Osteocyte (in vitro differentiated cells): ENCODE results near the gene DNAJC5G. TPM values are rescaled to one million over a fixed set of nuclear protein-coding genes. Genes with fewer than 3 reads are reported as not detected.
A peak's percentile ranks its signal among the peaks of the same experiment; 100 is the strongest.

ENCODE experiments used
- DNase-seq: peaks from one replicate; pipeline ENCODE4 v3.0.0; 2021; ENCODE audit warnings: mixed read lengths; ENCODE audit not compliant: unreplicated experiment; ENCODE audit errors: extremely low spot score
- H3K27ac Mint-ChIP-seq: one replicate; pipeline ENCODE4 v1.8.0; 2021; ENCODE audit warnings: mild to moderate bottlenecking, mixed read lengths; ENCODE audit not compliant: unreplicated experiment
- H3K27me3 Mint-ChIP-seq: one replicate; pipeline ENCODE4 v1.8.0; 2021; ENCODE audit warnings: mixed read lengths; ENCODE audit not compliant: unreplicated experiment
- H3K36me3 Mint-ChIP-seq: one replicate; pipeline ENCODE4 v1.8.0; 2021; ENCODE audit warnings: mixed read lengths; ENCODE audit not compliant: unreplicated experiment
- H3K4me1 Mint-ChIP-seq: one replicate; pipeline ENCODE4 v1.8.0; 2021; ENCODE audit warnings: mixed read lengths; ENCODE audit not compliant: unreplicated experiment
- H3K4me3 Mint-ChIP-seq: one replicate; pipeline ENCODE4 v1.8.0; 2021; ENCODE audit warnings: mild to moderate bottlenecking, moderate library complexity, mixed read lengths; ENCODE audit not compliant: unreplicated experiment
- H3K9me3 Mint-ChIP-seq: one replicate; pipeline ENCODE4 v1.8.0; 2021; ENCODE audit warnings: mixed read lengths; ENCODE audit not compliant: unreplicated experiment
- total RNA-seq: library from RNA; stranded (reverse); gene quantifications from 2 replicates; pipeline ENCODE4 v1.2.1, GENCODE V29; 2021
- TF ChIP-seq, protein P1 (sequence below): fragments of 200-600 bp; sonication (generic); IDR thresholded peaks from 2 replicates; pipeline ENCODE4 v1.5.0; 2021; ENCODE audit warnings: antibody characterized with exemption, mild to moderate bottlenecking, moderate library complexity

The DNAJC5G gene
- total RNA-seq, 1 donor from 2014 or later = not detected

- no peak overlapping the region for H3K27ac Mint-ChIP-seq
- no peak for DNase-seq
- peaks cover 40% of the 10 kb centered on the region for H3K27me3 Mint-ChIP-seq
- H3K36me3 Mint-ChIP-seq = no peaks in the 10 kb centered on the region
- H3K4me1 Mint-ChIP-seq = peaks cover 13% of the 10 kb centered on the region
- H3K4me3 Mint-ChIP-seq = no peak overlapping the region
- TF ChIP-seq, protein P1, sequence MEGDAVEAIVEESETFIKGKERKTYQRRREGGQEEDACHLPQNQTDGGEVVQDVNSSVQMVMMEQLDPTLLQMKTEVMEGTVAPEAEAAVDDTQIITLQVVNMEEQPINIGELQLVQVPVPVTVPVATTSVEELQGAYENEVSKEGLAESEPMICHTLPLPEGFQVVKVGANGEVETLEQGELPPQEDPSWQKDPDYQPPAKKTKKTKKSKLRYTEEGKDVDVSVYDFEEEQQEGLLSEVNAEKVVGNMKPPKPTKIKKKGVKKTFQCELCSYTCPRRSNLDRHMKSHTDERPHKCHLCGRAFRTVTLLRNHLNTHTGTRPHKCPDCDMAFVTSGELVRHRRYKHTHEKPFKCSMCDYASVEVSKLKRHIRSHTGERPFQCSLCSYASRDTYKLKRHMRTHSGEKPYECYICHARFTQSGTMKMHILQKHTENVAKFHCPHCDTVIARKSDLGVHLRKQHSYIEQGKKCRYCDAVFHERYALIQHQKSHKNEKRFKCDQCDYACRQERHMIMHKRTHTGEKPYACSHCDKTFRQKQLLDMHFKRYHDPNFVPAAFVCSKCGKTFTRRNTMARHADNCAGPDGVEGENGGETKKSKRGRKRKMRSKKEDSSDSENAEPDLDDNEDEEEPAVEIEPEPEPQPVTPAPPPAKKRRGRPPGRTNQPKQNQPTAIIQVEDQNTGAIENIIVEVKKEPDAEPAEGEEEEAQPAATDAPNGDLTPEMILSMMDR = no peak
- no peaks in the 10 kb centered on the region for H3K9me3 Mint-ChIP-seq
These were observed 20.0 kb upstream of the DNAJC5G start for GRCh38 chr2:27255187-27255586.

- Mint-ChIP-seq H3K4me3 (no peak overlapping the region), H3K9me3 (no peaks in the 10 kb centered on the region), H3K4me1 (peaks cover 11% of the 10 kb centered on the region), H3K36me3 (no peaks in the 10 kb centered on the region), H3K27me3 (peaks cover 42% of the 10 kb centered on the region), H3K27ac (no peak overlapping the region)
- DNase-seq = no peak
- TF ChIP-seq, protein P1 = no peak
These were observed 19.6 kb upstream of the DNAJC5G start for GRCh38 chr2:27255660-27256059.

DNA sequence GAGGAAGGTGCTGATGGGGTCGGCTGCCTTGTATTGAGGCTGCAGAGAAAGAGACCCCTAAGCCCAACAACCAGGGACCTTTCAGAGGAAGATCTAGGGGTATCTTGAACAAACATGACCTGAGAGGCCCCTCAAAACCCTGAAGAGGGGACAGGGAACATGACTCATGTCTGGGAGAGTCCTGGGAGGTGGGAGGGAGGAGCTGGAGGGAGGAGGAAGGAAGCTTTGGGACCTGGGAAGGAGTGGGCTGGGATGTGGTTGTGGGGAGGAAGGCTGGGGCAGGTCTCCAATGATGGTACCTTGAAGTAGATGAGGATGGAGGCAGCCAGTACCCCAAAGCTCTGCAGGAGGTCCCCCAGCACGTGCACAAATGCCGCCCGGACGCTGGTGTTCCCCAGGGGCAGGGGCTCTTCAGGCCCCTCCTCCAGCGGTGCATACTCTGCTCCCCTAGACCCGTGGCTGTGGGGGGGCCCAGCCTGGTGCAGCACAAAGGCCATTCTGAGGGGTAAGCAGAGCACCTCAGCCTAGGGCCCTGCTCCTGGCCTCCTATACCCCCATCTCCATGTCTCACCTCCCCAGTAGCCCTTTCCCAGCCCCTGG lies 18.3 kb upstream of the DNAJC5G start:
- Mint-ChIP-seq H3K4me1 (peaks cover 19% of the 10 kb centered on the region), H3K27ac (no peak overlapping the region), H3K9me3 (no peaks in the 10 kb centered on the region), H3K4me3 (no peak overlapping the region), H3K27me3 (peaks cover 44% of the 10 kb centered on the region), H3K36me3 (no peaks in the 10 kb centered on the region)
- no peak for DNase-seq
- TF ChIP-seq, protein P1 = no peak

- no peak for DNase-seq
- Mint-ChIP-seq H3K4me1 (peaks cover 20% of the 10 kb centered on the region), H3K36me3 (no peaks in the 10 kb centered on the region), H3K27me3 (peaks cover 43% of the 10 kb centered on the region), H3K9me3 (no peaks in the 10 kb centered on the region), H3K4me3 (no peak overlapping the region), H3K27ac (no peak overlapping the region)
- TF ChIP-seq, protein P1 = no peak
These were observed 17.2 kb upstream of the DNAJC5G start for GRCh38 chr2:27258051-27258450.

- Mint-ChIP-seq H3K4me1 (peaks cover 25% of the 10 kb centered on the region), H3K36me3 (no peaks in the 10 kb centered on the region), H3K9me3 (no peaks in the 10 kb centered on the region), H3K27ac (no peak overlapping the region), H3K27me3 (peaks cover 60% of the 10 kb centered on the region), H3K4me3 (peak overlapping the region; percentile 18)
- DNase-seq = no peak
- TF ChIP-seq, protein P1 = no peak
These were observed 13.8 kb upstream of the DNAJC5G start for GRCh38 chr2:27261241-27261925.
